Hippocampal formation (tissue), 2 donors: ENCODE measurements around the gene ZPBP2.
"Not testable (repeated sequence)": the region's sequence is repeated elsewhere in the genome, so short reads cannot be mapped to it uniquely, and the experiment has no call there.

Source experiments
- DNase-seq, 2 donors: peaks; one replicate each; lab custom pipeline; 2025; lab: John Stamatoyannopoulos, UW

ZPBP2 gene

GRCh38 chr17:39867880-39868553 is at the start of gene ZPBP2:
TSS of gene ZPBP2 (plus strand) at chr17:39868202. CDS start at chr17:39868355, 153 bp downstream.
- DNase-seq = no peak

GRCh38 chr17:39818358-39819000 is 49.5 kb upstream of the ZPBP2 start:
- DNase-seq = no peak

- no peak for DNase-seq
Observed at GRCh38 chr17:39820541-39820940, 47.5 kb upstream of the ZPBP2 start.

- DNase-seq = no peak
Observed at GRCh38 chr17:39820987-39821386, 47.0 kb upstream of the ZPBP2 start.

GRCh38 chr17:39822051-39822451 is 46.0 kb upstream of the ZPBP2 start:
- DNase-seq = no peak

GRCh38 chr17:39823407-39824054 is 44.5 kb upstream of the ZPBP2 start:
- no peak for DNase-seq

- no peak for DNase-seq
Observed at GRCh38 chr17:39826334-39826733, 41.7 kb upstream of the ZPBP2 start.

GRCh38 chr17:39828443-39828842 is 39.6 kb upstream of the ZPBP2 start:
- DNase-seq = no peak

GRCh38 chr17:39831588-39831987 is 36.4 kb upstream of the ZPBP2 start:
- no peak for DNase-seq

- DNase-seq = no peak
Observed at GRCh38 chr17:39834017-39834416, 34.0 kb upstream of the ZPBP2 start.

GRCh38 chr17:39835038-39835786 is 32.8 kb upstream of the ZPBP2 start:
- DNase-seq = no peak

- no peak for DNase-seq
Observed at GRCh38 chr17:39836117-39836516, 31.9 kb upstream of the ZPBP2 start.

GRCh38 chr17:39838057-39838456 is 29.9 kb upstream of the ZPBP2 start:
- no peak for DNase-seq

- no peak for DNase-seq
Observed at GRCh38 chr17:39838784-39839183, 29.2 kb upstream of the ZPBP2 start.

- no peak for DNase-seq
Observed at GRCh38 chr17:39841134-39841683, 26.8 kb upstream of the ZPBP2 start.

- no peak for DNase-seq
Observed at GRCh38 chr17:39845052-39845846, 22.8 kb upstream of the ZPBP2 start.

- no peak for DNase-seq
Observed at GRCh38 chr17:39846205-39846604, 21.8 kb upstream of the ZPBP2 start.

GRCh38 chr17:39848600-39848999 is 19.4 kb upstream of the ZPBP2 start:
- no peak for DNase-seq

- DNase-seq = not testable (repeated sequence)
Observed at GRCh38 chr17:39850186-39850585, 17.8 kb upstream of the ZPBP2 start.

GRCh38 chr17:39852239-39852638 is 15.8 kb upstream of the ZPBP2 start:
- no peak for DNase-seq

GRCh38 chr17:39854909-39855308 is 13.1 kb upstream of the ZPBP2 start:
- DNase-seq = no peak
